T follicular helper cell (primary cell): ENCODE measurements around the gene JADE1.
A peak's percentile ranks its signal among the peaks of the same experiment; 100 is the strongest.

Experiments
- DNase-seq: peaks from one replicate; pipeline ENCODE4 v3.0.0-alpha.2; 2020; ENCODE audit warnings: low read depth
- total RNA-seq, 2 experiments: gene quantifications; one replicate each; lab custom pipeline; 2026; lab: John Stamatoyannopoulos, UW

Gene JADE1
- 83.9 to 143 reads per million in 2 experiments for total RNA-seq

DNA sequence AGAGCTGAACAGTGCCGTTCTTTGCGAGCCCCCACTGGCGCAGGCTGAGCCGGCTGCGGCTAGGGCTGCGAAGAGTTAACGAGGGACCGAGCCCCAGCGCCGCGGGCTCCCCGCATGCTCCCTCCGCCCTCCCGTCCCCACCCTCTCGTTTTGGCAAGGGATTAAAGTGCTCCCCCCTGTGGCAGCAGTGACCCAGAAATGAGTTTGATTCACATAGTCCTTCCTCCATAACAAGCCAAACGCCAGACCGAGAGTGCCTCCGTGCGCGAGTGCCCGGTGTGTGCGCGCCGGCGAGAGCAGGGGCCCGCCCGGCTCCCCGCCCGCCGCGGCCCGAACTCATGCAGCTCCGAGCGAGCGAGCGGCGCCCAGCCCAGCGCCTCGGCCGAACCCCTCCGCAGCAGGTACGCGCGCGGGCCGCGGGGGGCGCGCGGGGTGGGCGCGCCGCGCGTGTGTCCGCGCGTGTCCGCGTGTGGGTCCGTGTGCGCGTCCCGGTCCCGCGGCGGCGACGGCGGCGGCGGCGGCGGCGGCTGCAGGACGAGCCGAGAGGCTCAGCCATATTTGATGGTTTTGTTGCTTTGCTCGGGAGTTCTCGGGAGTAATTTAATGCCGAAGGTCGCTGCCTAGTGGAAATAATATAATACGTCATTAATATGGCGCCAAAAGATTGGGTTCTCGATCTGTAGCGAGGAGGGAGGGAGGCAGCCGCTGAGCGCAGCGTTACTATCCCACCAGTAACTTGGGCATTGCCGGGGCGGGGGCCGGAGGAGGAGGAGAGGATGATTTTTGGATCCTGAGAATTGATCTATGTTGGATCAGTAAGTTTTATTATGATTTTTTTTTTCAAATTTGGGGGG lies at the start of gene JADE1:
Gene JADE1, plus strand, starts transcription at position 224 of the 854 bp plus-strand sequence. CDS start 22,059 bp downstream, outside the sequence.
- DNase-seq = peak; percentile 86

DNA sequence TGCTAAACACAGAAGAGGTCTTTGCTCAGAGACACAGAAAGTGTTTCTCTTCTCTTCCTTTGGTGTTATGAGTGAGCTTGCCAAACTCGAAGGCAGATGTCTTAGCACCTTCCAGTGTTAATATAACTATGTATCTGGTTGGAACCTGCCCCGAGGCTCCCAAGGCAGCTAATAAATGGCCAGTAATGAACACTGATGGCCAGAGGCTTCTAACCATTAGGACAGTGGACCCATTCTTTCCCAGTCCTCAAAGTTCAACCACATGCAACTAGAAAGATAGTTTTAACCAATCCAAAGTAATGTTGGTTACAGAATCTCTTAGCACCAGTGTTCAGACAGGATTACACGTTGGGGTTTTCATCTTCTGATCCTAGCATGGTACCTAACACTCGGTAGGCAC lies 42.7 kb upstream of the JADE1 start:
- no peak for DNase-seq

- no peak for DNase-seq
These were observed 41.0 kb upstream of the JADE1 start for GRCh38 chr4:128768373-128768996.

- no peak for DNase-seq
These were observed 40.5 kb upstream of the JADE1 start for GRCh38 chr4:128769011-128769410.

DNA sequence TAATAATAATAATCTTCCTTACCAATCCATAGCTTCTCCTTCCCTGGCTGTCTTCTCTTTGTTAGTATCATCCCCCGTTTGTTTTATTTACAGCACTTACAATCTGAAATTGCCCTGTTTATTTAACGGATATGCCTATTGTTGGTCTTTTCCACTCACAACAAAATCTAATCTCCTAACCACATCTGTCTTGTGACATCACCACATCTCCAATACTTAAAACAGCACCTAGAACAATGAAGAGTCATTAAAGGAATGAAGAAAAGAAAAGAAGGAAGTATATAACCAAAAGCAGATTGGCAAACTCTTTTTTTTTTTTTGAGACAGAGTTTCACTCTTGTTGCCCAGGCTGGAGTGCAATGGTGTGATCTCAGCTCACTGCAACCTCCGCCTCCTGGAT lies 38.7 kb upstream of the JADE1 start:
- DNase-seq = no peak

- DNase-seq = no peak
These were observed 34.0 kb upstream of the JADE1 start for GRCh38 chr4:128775477-128775876.

DNA sequence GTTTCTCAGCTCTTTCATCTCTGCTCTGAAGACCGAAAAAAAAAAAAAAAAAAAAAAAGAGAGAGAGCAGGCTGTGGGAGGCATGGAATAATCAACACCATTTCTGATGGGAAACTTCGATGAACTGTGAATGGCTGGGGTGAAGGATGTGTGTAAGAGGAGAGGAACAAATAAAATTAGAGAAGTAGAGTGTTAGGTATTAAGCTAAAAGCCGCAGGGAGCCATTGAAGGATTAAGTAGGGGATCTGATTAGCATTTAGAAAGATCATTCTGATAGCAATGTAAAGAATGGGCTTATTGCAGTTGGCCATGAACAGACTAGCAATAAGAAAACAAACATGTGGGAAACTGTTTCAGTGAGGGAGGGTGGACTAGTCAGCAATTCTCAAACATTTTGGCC lies 33.6 kb upstream of the JADE1 start:
- no peak for DNase-seq

DNA sequence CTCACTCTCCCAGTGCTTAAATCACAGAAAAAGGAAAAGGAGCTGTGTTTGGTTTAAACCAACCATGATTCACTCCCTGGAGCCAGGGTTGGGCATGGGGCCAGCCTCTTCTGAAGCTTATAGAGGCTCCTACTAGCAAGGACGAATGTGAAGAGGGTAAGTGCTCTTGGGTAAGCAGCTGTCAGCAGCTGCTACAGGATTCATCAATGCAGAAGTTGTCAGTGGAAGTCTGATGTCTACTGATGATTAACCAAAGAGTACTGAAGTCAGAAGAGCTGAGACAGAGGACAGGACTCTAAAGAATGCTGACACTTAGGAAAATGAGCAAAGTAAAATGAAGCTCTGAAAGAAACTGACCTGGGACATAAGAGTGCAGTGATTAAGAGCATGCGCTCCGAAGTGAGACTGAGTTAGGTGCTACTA lies 32.7 kb upstream of the JADE1 start:
- no peak for DNase-seq

- no peak for DNase-seq
These were observed 28.8 kb upstream of the JADE1 start for GRCh38 chr4:128780688-128781087.

GRCh38 chr4:128782076-128782715 lies 27.3 kb upstream of the JADE1 start:
- peak; percentile 59 for DNase-seq

DNA sequence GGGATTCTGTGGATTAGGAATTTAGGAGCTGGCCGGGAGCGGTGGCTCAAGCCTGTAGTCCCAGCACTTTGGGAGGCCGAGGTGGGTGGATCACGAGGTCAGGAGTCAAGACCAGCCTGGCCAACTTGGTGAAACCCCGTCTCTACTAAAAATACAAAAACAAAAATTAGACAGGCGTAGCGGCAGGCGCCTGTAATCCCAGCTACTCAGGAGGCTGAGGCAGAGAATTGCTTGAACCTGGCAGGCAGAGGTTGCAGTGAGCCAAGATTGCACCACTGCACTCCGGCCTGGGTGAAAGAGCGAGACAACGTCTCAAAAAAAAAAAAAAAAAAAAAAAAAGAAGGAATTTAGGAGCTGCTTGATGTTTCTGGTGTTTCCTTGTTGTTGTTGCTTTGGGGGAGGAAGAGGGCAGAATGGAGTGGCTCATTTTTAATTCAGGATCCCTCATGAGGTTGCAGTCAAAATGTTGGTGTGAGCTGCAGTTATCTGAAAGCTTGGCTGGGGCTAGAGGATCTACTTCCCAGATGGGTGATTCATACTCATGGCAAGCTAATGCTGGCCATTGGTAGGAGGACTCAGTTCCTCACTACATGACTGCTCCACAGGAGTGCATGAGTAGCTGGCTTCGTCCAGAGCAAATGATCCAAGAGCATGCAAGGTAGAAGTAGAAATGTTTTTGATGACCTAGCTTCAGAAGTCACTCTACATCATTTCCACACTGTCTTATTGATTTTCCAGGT lies 26.5 kb upstream of the JADE1 start:
- DNase-seq = no peak

DNA sequence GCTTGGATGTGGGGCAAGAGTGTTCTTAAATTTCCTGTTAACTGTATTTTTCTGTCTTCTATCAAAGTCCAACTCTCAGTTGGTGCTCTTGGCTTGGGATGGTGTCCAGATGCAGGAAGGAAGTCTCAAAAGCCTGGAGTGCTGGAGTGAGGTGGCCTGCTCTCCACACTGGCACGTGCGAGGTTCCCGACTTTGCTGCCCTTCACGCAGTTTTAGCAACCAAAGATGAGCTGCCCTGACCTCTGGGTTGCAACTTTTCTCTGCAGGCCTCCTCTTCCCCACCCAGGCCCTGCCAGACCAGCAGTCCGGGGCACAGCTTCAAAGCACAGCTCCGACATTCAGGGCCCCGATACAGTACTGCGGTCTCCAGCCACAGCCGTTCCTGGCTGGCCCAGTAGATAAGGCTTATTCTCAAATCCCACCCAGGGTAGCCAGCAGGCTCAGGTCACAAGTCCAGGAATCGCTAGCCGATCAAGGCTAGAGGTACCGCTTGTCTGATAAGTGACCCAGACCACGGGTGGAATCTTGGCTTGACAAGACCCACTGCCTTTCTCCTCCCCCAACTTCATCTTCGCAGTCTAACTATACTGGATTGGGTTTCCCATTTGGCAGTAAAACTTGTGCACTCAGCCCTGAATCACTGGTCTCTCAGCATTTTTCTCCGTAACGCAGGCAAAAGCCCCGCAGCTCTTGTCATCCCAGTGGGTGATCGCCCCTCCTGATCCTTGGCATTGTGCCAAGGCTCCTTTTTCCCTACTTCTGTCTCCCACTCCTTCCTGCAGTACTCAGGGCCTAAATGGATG lies 21.8 kb upstream of the JADE1 start:
- DNase-seq = no peak

DNA sequence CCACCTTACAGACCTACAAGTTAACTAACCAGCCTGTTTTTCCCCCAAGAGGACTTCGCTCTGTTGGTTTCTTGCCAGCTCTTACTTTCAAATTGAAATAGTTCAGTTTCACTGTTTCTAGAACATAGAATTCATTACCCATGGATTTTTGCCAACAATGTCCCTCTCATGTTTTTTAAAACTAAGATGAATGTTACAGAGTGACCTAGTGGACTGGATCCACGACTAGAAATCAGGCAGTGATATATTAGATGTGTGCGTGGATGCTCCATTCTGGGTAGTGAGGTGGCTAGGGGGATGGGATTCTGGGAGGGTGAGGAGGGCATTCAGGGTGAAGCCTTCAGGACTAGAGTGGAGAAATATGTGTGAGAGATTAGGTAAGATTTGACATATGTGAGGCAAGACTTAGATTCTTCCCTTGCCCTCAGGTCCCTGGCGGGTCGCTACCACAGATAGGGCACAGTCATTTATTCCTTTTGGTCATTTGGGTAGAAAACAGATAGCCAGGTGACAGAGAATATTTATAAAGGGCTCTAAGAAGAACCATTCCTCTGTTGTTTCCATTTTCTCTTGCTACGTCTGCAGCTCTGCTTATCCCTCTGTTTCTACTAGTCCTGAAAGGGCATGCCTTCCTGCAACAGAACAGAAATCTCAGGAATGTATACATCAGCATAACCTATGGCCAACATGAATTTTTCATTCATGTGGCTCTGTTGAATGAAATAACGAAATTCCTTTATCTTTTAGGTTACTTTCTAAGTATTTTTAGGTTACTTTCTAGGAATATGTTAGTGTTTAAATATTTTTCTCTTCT lies 15.4 kb upstream of the JADE1 start:
- DNase-seq = no peak

- DNase-seq = no peak
These were observed 12.6 kb upstream of the JADE1 start for GRCh38 chr4:128796934-128797333.

DNA sequence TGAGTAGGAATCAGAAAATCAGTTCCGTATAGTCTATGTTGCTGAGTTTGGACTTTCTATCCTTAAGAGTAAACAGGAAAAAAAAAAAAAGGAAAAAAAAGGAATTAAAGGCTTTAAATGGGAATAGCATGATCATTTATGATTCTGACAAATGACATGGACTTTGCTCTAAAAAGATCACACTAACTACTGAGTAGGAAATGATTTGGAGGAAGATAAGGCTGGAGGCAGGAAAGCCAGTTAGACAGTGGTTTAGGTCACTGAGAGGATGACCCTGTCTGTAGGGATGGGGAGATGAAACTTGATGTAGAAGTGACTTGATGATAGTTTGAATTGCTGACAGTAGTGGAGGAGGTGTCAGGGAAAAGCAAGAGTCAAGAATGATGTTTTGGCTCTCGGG lies 9.2 kb upstream of the JADE1 start:
- DNase-seq = no peak

- no peak for DNase-seq
These were observed 8.7 kb upstream of the JADE1 start for GRCh38 chr4:128800701-128801284.

DNA sequence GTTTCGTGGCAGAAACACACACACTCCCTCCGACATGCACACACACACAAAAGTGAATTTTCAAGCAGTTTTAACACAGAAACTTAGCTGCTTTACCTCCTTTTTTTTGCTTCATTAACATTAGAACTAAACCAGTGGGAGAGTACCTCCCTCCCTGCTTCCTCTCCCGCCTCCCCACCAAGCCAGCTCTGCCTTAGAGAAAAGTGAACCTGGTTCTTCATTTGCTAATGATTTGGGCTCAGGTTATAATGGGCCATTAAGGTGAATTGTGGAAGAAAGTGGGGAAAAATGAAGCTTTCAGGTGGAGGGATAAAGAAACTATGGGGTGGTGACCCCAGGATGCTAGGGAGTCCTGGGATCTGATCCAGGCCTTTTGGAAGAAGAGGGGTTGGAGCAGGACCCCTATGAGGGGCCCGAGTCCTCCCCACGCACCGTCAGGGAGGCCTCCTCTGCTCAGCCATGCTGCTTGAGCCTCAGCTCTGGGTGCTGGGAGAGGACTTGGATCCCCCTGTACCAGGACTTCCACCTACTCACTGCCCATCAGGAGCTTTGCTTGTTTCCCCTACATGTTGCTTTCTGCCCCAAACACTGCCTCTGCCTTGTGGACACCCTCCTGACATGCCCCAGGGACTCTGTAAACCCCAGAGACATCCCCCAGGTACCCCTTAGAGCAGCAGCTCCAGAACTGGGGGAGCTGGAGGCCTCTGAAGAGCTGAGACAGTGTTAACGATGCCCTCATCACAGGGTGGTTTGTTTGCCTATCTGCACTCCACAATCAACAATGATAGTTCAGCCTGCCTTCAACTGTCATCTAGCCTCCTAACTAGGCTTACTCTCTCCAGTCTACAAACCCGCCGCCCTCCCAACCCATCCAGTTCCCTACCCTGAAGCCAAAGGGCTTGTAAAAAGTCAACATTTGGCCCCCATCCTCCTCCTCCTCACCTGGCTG lies 6.5 kb upstream of the JADE1 start:
- DNase-seq = no peak

DNA sequence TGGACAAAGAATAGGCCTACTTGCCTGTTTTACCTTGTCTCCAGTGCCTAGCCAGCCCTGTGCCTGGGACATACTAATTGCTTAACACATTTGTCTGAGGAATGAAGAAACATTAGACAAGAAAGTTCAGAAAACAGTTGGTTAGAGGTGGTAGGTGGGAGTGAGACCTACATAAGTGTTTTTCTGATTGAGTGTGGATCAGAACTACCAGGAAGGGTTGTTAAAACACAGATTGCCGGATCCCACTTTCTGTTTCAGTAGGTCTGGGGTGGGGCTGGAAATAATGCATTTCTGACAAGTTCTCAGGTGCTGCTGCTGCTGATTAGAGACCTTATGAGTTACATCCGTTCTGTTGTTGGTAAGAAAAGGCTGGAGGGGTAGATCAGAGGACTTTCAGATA lies 5.7 kb upstream of the JADE1 start:
- no peak for DNase-seq

GRCh38 chr4:128810331-128810870 lies 901 bp downstream of the JADE1 start:
- no peak for DNase-seq
